Adipocyte (in vitro differentiated cells): ENCODE measurements around the gene EYA2.
"Not testable (repeated sequence)": the region's sequence is repeated elsewhere in the genome, so short reads cannot be mapped to it uniquely, and the experiment has no call there.

Experiments
- DNase-seq: peaks from one replicate; pipeline ENCODE4 v3.0.0-alpha.2; 2015; ENCODE audit warnings: low read depth
- H3K27me3 ChIP-seq: replicated peaks from 2 replicates; pipeline ENCODE4 v1.7.0; 2013; ENCODE audit warnings: mild to moderate bottlenecking, low read length, moderate library complexity; ENCODE audit not compliant: control insufficient read depth, insufficient read depth
- H3K36me3 ChIP-seq: 2 replicates; pipeline ENCODE4 v1.7.0; 2013; ENCODE audit warnings: low read length, mild to moderate bottlenecking, moderate library complexity; ENCODE audit not compliant: control insufficient read depth, insufficient read depth, severe bottlenecking
- H3K4me1 ChIP-seq: 2 replicates; pipeline ENCODE4 v1.7.0; 2013; ENCODE audit warnings: mild to moderate bottlenecking, low read length, moderate library complexity; ENCODE audit not compliant: control insufficient read depth, insufficient read depth
- H3K4me3 ChIP-seq: 2 replicates; pipeline ENCODE4 v1.7.0; 2013; ENCODE audit warnings: mild to moderate bottlenecking, low read length, moderate library complexity
- H3K9ac ChIP-seq: 2 replicates; pipeline ENCODE4 v1.7.0; 2013; ENCODE audit warnings: mild to moderate bottlenecking, low read length, moderate library complexity
- H3K9me3 ChIP-seq: 2 replicates; pipeline ENCODE4 v1.7.0; 2013; ENCODE audit warnings: mild to moderate bottlenecking, low read length, moderate library complexity; ENCODE audit not compliant: control insufficient read depth

EYA2 gene

GRCh38 chr20:46959081-46959692 is 64.5 kb downstream of the EYA2 start:
- Histone ChIP-seq H3K4me1 (peaks cover 20% of the 10 kb centered on the region), H3K9me3 (peaks cover 6% of the 10 kb centered on the region), H3K4me3 (no peak overlapping the region), H3K9ac (no peak overlapping the region), H3K36me3 (no peaks in the 10 kb centered on the region), H3K27me3 (no peaks in the 10 kb centered on the region)
- peak; percentile 79 for DNase-seq

GRCh38 chr20:46959821-46960220 is 65.2 kb downstream of the EYA2 start:
- H3K4me1 ChIP-seq: peaks cover 20% of the 10 kb centered on the region
- no peak overlapping the region for H3K4me3 ChIP-seq
- DNase-seq: no peak
- H3K27me3 ChIP-seq: no peaks in the 10 kb centered on the region
- H3K9me3 ChIP-seq: peaks cover 6% of the 10 kb centered on the region
- H3K9ac ChIP-seq: no peak overlapping the region
- H3K36me3 ChIP-seq: no peaks in the 10 kb centered on the region

- no peak overlapping the region for H3K9ac ChIP-seq
- no peak for DNase-seq
- H3K36me3 ChIP-seq: no peaks in the 10 kb centered on the region
- H3K27me3 ChIP-seq: no peaks in the 10 kb centered on the region
- peaks cover 6% of the 10 kb centered on the region for H3K9me3 ChIP-seq
- H3K4me1 ChIP-seq: peaks cover 20% of the 10 kb centered on the region
- no peak overlapping the region for H3K4me3 ChIP-seq
These were observed 65.9 kb downstream of the EYA2 start for GRCh38 chr20:46960536-46960935.

GRCh38 chr20:46961968-46962367 is 67.3 kb downstream of the EYA2 start:
- H3K27me3 ChIP-seq, H3K36me3 ChIP-seq, H3K9me3 ChIP-seq, DNase-seq, H3K9ac ChIP-seq, H3K4me3 ChIP-seq: not testable (repeated sequence)
- peaks cover 20% of the 10 kb centered on the region for H3K4me1 ChIP-seq

- Histone ChIP-seq H3K4me1 (peaks cover 20% of the 10 kb centered on the region), H3K4me3 (no peak overlapping the region), H3K9me3 (no peaks in the 10 kb centered on the region), H3K9ac (peak overlapping the region; percentile 7), H3K36me3 (no peaks in the 10 kb centered on the region), H3K27me3 (no peaks in the 10 kb centered on the region)
- DNase-seq: no peak
These were observed 68.0 kb downstream of the EYA2 start for GRCh38 chr20:46962452-46963195.

GRCh38 chr20:46963196-46963529 is 68.5 kb downstream of the EYA2 start:
- peak overlapping the region; percentile 7 for H3K9ac ChIP-seq
- H3K27me3 ChIP-seq: no peaks in the 10 kb centered on the region
- no peaks in the 10 kb centered on the region for H3K36me3 ChIP-seq
- no peak overlapping the region for H3K4me3 ChIP-seq
- DNase-seq: no peak
- H3K4me1 ChIP-seq: peaks cover 20% of the 10 kb centered on the region
- H3K9me3 ChIP-seq: no peaks in the 10 kb centered on the region

GRCh38 chr20:46963758-46964617 is 69.3 kb downstream of the EYA2 start:
- no peak overlapping the region for H3K9ac ChIP-seq
- no peaks in the 10 kb centered on the region for H3K27me3 ChIP-seq
- no peaks in the 10 kb centered on the region for H3K9me3 ChIP-seq
- no peak overlapping the region for H3K4me3 ChIP-seq
- DNase-seq: peak; percentile 15
- no peaks in the 10 kb centered on the region for H3K36me3 ChIP-seq
- H3K4me1 ChIP-seq: peaks cover 16% of the 10 kb centered on the region

GRCh38 chr20:46964618-46965455 is 70.2 kb downstream of the EYA2 start:
- Histone ChIP-seq H3K9ac (no peak overlapping the region), H3K4me3 (no peak overlapping the region), H3K4me1 (peaks cover 14% of the 10 kb centered on the region), H3K27me3 (no peaks in the 10 kb centered on the region), H3K36me3 (no peaks in the 10 kb centered on the region), H3K9me3 (no peaks in the 10 kb centered on the region)
- DNase-seq: no peak

GRCh38 chr20:46965477-46965876 is 70.8 kb downstream of the EYA2 start:
- no peak overlapping the region for H3K4me3 ChIP-seq
- H3K27me3 ChIP-seq: no peaks in the 10 kb centered on the region
- no peak for DNase-seq
- peaks cover 18% of the 10 kb centered on the region for H3K4me1 ChIP-seq
- H3K36me3 ChIP-seq: no peaks in the 10 kb centered on the region
- H3K9me3 ChIP-seq: no peaks in the 10 kb centered on the region
- H3K9ac ChIP-seq: no peak overlapping the region

- Histone ChIP-seq H3K4me1 (peaks cover 26% of the 10 kb centered on the region), H3K9me3 (no peaks in the 10 kb centered on the region), H3K36me3 (no peaks in the 10 kb centered on the region), H3K27me3 (no peaks in the 10 kb centered on the region), H3K4me3 (no peak overlapping the region), H3K9ac (no peak overlapping the region)
- no peak for DNase-seq
These were observed 73.0 kb downstream of the EYA2 start for GRCh38 chr20:46967646-46968045.
